NCI-H446 (cell line): ENCODE measurements around the gene DOHH.

Experiments used
- DNase-seq, 2 experiments: peaks; one replicate each; lab custom pipeline; 2025; lab: John Stamatoyannopoulos, UW

DOHH gene

GRCh38 chr19:3478409-3479176 lies 21.9 kb downstream of the DOHH start:
- DNase-seq, result no peak

DNA sequence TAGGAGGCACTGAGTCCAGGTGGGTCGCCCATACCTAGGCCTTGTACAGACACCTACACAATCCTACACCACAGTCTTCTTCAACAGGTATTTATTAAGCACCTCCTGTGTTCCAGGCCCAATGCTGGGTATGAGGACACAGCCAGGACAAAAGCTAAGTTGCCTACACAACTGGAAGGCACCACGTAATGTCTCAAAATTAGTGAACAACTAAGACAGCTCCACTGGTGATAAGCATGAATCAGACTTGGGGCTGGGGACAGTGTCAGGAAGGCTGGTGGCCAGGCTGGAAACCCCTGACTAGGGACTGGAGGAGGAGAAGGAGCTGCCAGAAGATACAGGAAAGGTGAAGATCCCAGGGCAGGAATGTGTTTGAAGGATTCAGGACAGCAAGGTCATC lies 22.5 kb downstream of the DOHH start:
- DNase-seq, result no peak

- no peak for DNase-seq
These were observed 23.0 kb downstream of the DOHH start for GRCh38 chr19:3477506-3477905.

DNA sequence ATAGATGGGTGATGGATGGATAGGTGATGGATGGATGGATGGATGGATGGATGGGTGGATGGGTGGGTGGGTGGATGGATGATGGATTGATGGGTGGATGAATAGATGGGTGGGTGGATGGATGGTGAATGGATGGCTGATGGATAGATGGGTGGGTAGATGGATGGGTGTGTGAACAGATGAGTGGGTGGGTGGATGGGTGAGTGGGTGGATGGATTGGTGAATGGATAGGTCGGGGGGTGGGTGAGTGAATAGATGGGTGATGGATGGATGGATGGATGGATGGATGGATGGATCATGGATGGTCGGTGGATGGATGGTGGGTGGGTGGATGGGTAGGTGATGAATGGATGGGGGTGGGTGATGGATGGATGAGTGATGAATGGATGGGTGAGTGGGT lies 23.6 kb downstream of the DOHH start:
- no peak for DNase-seq

DNA sequence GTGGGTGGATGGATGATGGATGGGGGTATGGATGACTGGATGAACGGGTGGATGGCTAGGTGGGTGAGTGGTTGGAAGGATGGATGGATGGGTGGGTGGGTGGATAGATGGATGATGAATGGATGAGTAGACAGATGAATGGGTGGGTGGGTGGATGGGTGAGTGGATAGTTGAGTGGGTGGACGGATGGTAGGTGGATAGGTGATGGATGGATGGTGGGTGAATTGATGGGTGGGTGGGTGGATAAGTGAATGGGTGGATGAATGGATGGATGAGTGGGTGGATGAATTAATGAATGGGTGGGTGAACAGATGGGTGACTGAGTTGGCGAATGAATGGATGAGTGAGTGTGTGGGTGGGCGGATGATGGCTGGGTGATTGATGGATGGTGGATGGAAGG lies 25.0 kb downstream of the DOHH start:
- no peak for DNase-seq

GRCh38 chr19:3474614-3475013 lies 25.9 kb downstream of the DOHH start:
- no peak for DNase-seq

- no peak for DNase-seq
These were observed 26.5 kb downstream of the DOHH start for GRCh38 chr19:3474010-3474409.

DNA sequence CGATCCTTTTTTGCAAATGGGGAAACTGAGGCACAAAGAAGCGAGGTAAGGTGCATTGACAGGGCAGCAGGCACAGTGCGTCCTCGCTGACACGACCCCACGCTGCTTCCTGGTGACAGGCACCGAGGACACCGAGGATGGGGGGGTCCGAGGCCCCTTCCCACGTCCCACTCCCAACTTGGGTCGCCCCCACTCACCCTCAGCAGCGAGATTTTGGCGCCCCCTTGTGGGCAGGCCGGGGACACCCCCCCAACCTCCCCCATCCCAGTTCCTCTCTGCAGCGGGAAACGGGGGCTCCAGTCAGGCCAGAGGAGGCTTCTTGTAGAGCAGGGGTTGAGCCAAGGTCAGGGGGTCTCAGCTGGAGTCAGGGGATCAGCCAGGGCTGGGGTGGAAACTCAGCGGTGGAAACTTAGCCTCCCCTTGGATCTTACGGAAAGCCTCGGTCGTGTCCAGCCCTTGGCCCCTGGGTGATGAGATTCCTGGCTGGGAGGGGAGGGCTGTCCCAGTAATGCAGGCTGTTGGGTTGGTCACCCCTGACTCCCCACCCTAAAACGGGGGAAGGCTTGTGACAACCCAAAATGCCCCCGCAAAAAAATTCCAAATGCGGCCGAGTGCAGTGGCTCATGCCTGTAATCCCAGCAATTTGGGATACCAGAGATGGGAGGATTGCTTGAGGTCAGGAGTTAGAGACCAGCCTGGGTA lies 28.4 kb downstream of the DOHH start:
- DNase-seq, result peak in 1 of 2 experiments; percentile 38

GRCh38 chr19:3470500-3471128 lies 29.9 kb downstream of the DOHH start:
- no peak for DNase-seq

DNA sequence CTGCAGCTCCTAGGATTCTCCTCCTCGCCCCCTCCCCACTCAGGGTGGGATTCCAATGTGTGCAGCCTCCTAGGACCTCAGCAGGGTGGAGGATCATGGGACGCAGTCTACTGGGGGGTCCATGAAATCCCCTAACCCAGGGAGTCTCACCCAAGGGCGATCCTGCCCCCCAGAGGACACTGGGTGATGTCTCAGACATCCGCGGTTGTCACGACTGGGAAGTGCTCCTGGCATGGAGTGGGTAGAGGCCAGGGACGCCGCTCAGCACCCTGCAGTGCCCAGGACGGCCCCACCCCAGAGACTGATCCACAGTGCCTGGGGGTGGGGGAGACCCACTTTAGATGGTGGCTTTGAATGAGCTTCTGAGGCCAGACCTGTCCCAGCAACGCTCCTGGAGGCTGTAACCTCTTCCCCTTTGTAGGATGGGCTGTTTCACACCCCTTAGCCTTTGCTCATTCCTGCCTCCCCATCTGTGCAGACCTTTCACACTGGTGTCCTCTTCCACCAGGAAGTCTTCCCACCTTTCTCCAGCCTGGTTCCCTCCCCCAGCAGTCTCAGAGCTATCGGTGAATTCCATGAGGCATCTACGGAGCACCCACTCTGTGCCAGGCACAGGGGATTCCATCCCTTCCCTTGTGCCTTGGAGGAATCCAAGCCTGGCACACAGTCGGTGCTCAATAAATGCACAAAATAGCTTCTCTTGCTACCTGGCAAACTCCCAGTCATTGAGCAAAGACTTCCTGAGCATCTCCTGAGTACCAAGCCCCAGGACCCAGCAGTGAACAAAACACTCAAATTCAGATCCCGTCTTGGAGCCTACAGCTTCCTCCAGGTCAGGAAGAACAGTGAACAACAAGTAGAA lies 30.6 kb downstream of the DOHH start:
- no peak for DNase-seq

DNA sequence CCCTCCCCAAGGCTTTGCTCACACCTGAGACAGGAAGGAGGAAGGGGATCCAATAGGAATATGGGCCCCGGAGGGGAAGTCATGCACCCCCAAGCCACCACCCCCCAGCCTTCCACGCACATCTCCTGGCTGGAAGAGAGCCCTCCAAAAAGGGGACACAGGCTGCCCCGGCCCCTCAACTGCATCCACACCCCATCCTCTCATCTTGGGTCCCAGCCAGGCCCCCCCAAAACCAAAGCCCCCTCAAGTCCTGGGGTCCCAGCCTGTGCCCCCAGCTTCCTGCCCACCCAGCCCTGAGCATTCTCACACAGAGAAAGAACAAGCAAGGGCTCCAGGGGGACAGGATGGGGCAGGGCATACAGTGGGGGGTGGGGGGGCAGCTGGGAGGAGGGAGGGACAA lies 32.3 kb downstream of the DOHH start:
- no peak for DNase-seq

DNA sequence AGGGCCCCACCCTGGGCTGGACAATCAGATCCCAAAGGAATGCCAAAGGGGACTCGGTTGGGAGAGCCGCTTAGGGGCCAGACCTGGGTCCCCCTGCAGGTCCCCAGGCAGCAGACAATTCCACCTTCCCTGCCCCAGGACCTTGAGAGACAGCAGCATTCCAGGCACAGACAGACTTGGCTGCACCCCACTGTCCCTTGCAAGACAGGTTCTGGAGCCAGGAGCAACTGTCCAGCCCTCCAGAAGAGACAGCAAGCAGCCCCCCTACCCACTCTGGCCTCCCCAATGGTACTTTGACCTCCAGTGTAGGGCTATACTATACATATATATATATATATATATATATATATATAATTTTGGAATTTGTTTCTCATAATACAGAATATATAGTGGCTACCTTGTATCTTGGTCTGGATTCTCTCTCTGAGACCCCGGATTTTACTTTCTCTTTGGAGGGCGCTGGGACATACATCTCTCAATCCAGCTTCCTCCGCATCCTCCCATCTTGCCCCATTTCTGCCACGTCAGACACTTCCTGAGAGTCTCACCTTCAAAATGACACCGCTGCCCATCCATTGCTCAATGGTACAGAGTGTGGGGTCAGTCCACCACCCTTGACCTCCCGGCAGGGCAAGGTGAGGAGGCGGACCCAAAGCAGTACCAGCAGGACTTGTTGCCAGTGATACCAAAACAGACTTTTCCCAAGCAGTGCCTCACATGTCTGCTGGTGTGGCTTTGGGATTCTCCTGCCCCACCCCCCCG lies 32.9 kb downstream of the DOHH start:
- DNase-seq, result no peak

- DNase-seq, result no peak
These were observed 33.8 kb downstream of the DOHH start for GRCh38 chr19:3466635-3467034.

DNA sequence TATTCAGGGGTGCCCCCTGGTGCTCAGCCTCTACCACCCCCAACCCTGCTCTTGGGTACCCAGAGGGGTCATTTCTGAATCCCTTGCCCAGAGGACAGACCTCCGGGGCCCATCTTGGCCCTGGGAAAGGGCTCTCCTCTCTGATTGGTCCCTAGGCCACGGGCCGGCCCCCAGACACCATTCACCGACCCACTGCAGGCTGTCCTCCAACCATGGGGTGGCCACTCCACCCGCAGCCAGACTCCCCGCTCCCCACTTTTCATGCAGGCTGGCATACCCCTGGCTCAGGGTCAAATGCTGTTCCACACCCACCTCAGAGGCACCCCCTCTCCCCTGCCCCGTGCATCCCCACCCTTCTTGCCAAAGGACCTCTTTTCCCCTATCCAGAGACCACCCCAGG lies 34.9 kb downstream of the DOHH start:
- no peak for DNase-seq

GRCh38 chr19:3464587-3465235 lies 35.8 kb downstream of the DOHH start:
- no peak for DNase-seq

DNA sequence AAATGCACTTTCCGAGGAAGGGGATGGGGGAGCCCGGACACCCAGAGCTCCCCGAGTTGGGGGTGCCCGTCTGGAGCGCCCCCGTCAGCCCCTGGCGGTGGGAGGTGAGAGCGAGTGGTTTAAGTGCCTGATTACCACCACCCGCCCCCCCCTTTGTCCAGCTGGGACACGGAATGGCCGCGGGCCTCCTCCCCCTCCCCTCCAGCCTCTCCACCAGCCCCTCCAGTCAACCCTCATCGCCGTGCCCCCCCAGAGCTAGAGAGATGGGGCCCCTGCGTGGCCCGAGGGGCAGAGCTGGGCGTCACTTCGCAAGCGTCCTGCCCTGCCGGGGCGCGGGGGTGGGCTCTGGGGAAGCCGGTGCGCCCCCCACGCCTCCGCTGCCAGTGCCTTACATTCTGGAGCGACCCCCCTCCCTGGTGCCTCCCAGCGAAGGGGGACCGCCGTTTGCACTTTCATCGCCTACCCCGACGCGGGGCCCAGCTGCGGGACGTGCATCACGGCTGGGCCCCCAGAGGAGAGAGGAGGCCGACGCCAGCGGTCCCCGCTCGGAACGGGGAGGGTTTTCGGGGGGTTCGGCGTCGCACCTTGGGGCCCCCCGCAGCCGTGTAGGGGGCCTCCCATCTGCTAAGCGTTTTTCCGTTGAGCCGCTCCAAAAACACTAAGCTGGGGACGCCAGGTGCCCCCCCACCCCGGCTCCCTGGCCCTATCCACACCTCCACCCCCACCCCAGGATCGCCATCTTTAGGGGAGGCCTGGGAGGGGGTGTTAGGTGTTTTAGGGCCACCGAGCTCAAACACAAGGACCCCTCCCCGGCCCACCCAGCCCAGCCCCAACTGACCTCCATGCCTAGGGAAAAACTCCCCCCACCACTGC lies 36.5 kb downstream of the DOHH start:
- DNase-seq, result no peak

DNA sequence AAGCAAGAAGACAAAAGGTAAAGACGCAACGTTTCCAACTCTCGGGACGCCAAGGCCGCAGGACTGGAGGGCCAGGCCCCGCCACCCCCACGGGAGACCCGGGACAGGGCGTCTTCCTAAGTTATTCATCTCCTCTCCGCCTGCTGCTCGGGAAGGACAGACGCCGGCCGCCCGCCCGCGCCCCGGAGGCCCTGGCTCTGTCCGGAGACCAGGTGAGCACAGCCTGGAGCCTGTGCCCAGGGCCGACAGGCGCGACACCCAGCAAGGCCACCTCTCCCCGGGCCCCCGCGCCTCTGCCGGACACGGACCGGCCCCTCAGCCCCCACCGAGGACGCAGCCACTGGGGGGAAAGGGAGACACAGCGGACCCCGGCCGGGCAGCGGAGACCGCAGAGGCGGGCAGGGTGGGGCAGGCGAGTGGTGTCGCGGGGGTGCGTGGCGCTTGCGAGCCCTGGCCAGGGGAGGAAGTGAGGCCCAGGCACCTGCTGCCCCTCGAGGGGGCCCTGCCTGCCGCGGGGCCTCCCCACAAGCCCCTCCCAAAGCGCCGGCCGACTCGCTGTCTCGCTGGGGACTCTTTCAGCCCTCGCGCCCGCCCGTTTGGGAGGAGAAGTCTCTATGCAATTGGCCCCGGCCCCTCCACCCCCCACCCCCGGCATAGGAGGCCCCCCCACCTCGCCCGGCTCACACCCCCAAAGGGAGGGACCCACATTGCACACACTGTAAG lies 37.3 kb downstream of the DOHH start:
- no peak for DNase-seq

- DNase-seq, result no peak
These were observed 40.4 kb downstream of the DOHH start for GRCh38 chr19:3459965-3460582.
